Erythroblast (primary cell): ENCODE data around the gene GBX2.

ENCODE experiments used
- GATA1 ChIP-seq: IDR thresholded peaks from 2 replicates; pipeline ENCODE4 v1.6.1; 2011; ENCODE audit warnings: low read depth, mild to moderate bottlenecking, control low read depth, low read length, moderate library complexity
- POLR2A ChIP-seq: IDR thresholded peaks from 2 replicates; pipeline ENCODE4 v1.6.1; 2011; ENCODE audit warnings: mild to moderate bottlenecking, low read length

- no peak for TF ChIP-seq POLR2A
- TF ChIP-seq GATA1 = no peak
Measured at GRCh38 chr2:236169151-236169721, 1.1 kb upstream of the GBX2 start.
